Measurements from ENCODE around the gene KRTAP10-11.
"Not testable (repeated sequence)": the region's sequence is repeated elsewhere in the genome, so short reads cannot be mapped to it uniquely, and the experiment has no call there.

KRTAP10-11 gene

GRCh38 chr21:44646366-44647221 lies at the start of gene KRTAP10-11:
Gene KRTAP10-11, plus strand, starts transcription at chr21:44646414. Its CDS starts 45 bp downstream, at chr21:44646459.
- not testable (repeated sequence) for H4K20me1 ChIP-seq (ENCODE audit: insufficient read depth, low read length); H3K4me2 ChIP-seq (ENCODE audit: insufficient read depth, low read length); ATAC-seq (ENCODE audit: insufficient read depth, low read depth); H3K9ac ChIP-seq (ENCODE audit: low read depth, low read length); H2AFZ ChIP-seq (ENCODE audit: low read depth, low read length); H3K27me3 ChIP-seq (ENCODE audit: insufficient read depth, low read length, poor library complexity); H3K4me3 ChIP-seq (ENCODE audit: low read depth in 1 of 2, low read length in 2 of 2); H3K27ac ChIP-seq (ENCODE audit: low read length); H3K4me1 ChIP-seq (ENCODE audit: insufficient read depth, low read length); DNase-seq; H3K36me3 ChIP-seq (ENCODE audit: insufficient read depth, low read length); H3K79me2 ChIP-seq (ENCODE audit: insufficient read depth, low read length)
- H3K9me3 ChIP-seq (ENCODE audit: insufficient read depth, low read length, severe bottlenecking), result peaks cover 17% of the 10 kb centered on the region

DNA sequence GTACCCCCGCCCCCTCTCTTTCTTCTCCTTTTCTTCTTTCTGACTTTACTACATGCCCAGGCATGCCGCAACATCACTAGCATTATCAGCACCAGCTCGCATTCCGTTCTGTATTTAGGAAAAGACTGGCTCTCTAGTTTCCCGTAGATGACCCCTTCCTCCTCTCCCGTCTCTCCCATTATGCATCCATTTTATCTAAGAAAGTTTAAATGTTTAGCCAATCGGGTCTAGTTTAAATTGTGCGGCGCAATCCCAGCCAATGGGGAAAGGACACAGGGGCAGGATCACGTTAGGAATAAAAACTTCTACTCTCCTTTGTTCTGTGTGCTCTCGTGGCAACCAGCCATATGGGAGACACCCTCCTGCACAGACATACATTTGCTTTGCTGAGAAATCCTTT lies 48.2 kb upstream of the KRTAP10-11 start:
- Histone ChIP-seq H3K79me2 (ENCODE audit: insufficient read depth, low read length) (no peaks in the 10 kb centered on the region), H3K9ac (ENCODE audit: low read depth, low read length) (no peak overlapping the region), H3K9me3 (ENCODE audit: insufficient read depth, low read length, severe bottlenecking) (no peaks in the 10 kb centered on the region), H3K36me3 (ENCODE audit: insufficient read depth, low read length) (no peaks in the 10 kb centered on the region), H3K4me1 (ENCODE audit: insufficient read depth, low read length) (no peaks in the 10 kb centered on the region), H2AFZ (ENCODE audit: low read depth, low read length) (no peak overlapping the region), H3K4me2 (ENCODE audit: insufficient read depth, low read length) (no peak overlapping the region), H3K27ac (ENCODE audit: low read length) (no peak overlapping the region), H4K20me1 (ENCODE audit: insufficient read depth, low read length) (no peaks in the 10 kb centered on the region), H3K27me3 (ENCODE audit: insufficient read depth, low read length, poor library complexity) (no peaks in the 10 kb centered on the region), H3K4me3 (ENCODE audit: low read depth in 1 of 2, low read length in 2 of 2) (no peak overlapping the region)
- DNase-seq (no peak), ATAC-seq (ENCODE audit: insufficient read depth, low read depth) (no peak)
- TF ChIP-seq, protein P1, sequence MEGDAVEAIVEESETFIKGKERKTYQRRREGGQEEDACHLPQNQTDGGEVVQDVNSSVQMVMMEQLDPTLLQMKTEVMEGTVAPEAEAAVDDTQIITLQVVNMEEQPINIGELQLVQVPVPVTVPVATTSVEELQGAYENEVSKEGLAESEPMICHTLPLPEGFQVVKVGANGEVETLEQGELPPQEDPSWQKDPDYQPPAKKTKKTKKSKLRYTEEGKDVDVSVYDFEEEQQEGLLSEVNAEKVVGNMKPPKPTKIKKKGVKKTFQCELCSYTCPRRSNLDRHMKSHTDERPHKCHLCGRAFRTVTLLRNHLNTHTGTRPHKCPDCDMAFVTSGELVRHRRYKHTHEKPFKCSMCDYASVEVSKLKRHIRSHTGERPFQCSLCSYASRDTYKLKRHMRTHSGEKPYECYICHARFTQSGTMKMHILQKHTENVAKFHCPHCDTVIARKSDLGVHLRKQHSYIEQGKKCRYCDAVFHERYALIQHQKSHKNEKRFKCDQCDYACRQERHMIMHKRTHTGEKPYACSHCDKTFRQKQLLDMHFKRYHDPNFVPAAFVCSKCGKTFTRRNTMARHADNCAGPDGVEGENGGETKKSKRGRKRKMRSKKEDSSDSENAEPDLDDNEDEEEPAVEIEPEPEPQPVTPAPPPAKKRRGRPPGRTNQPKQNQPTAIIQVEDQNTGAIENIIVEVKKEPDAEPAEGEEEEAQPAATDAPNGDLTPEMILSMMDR (IDR thresholded peaks at IDR 0.05; ENCODE audit: borderline replicate concordance, extremely low read depth, low read length, poor library complexity, severe bottlenecking), result no peak
- TF ChIP-seq EZH2 (IDR thresholded peaks at IDR 0.05; ENCODE audit: borderline replicate concordance, low read depth, low read length, severe bottlenecking), result no peak

- no peaks in the 10 kb centered on the region for H3K36me3 ChIP-seq (ENCODE audit: insufficient read depth, low read length)
- no peaks in the 10 kb centered on the region for H3K4me1 ChIP-seq (ENCODE audit: insufficient read depth, low read length)
- ATAC-seq (ENCODE audit: insufficient read depth, low read depth), result no peak
- no peaks in the 10 kb centered on the region for H3K79me2 ChIP-seq (ENCODE audit: insufficient read depth, low read length)
- H3K4me2 ChIP-seq (ENCODE audit: insufficient read depth, low read length), result no peak overlapping the region
- H2AFZ ChIP-seq (ENCODE audit: low read depth, low read length), result no peak overlapping the region
- H3K9ac ChIP-seq (ENCODE audit: low read depth, low read length), result no peak overlapping the region
- H4K20me1 ChIP-seq (ENCODE audit: insufficient read depth, low read length), result no peaks in the 10 kb centered on the region
- no peaks in the 10 kb centered on the region for H3K9me3 ChIP-seq (ENCODE audit: insufficient read depth, low read length, severe bottlenecking)
- no peak overlapping the region for H3K4me3 ChIP-seq (ENCODE audit: low read depth in 1 of 2, low read length in 2 of 2)
- no peak for TF ChIP-seq EZH2 (IDR thresholded peaks at IDR 0.05; ENCODE audit: borderline replicate concordance, low read depth, low read length, severe bottlenecking)
- TF ChIP-seq, protein P1 (IDR thresholded peaks at IDR 0.05; ENCODE audit: borderline replicate concordance, extremely low read depth, low read length, poor library complexity, severe bottlenecking), result no peak
- DNase-seq, result no peak
- no peak overlapping the region for H3K27ac ChIP-seq (ENCODE audit: low read length)
- H3K27me3 ChIP-seq (ENCODE audit: insufficient read depth, low read length, poor library complexity), result no peaks in the 10 kb centered on the region
Measured at GRCh38 chr21:44599264-44600029, 46.8 kb upstream of the KRTAP10-11 start.

GRCh38 chr21:44600118-44600978 lies 45.9 kb upstream of the KRTAP10-11 start, which contains the start of gene KRTAP10-7:
Gene KRTAP10-7, plus strand, starts transcription at chr21:44600597. Its CDS starts 25 bp downstream, at chr21:44600622.
- H3K27me3 ChIP-seq (ENCODE audit: insufficient read depth, low read length, poor library complexity); H4K20me1 ChIP-seq (ENCODE audit: insufficient read depth, low read length); H3K4me1 ChIP-seq (ENCODE audit: insufficient read depth, low read length); H3K9me3 ChIP-seq (ENCODE audit: insufficient read depth, low read length, severe bottlenecking); H3K36me3 ChIP-seq (ENCODE audit: insufficient read depth, low read length); DNase-seq; ATAC-seq (ENCODE audit: insufficient read depth, low read depth); H3K4me3 ChIP-seq (ENCODE audit: low read depth in 1 of 2, low read length in 2 of 2); H3K79me2 ChIP-seq (ENCODE audit: insufficient read depth, low read length); H3K27ac ChIP-seq (ENCODE audit: low read length); H3K4me2 ChIP-seq (ENCODE audit: insufficient read depth, low read length); H3K9ac ChIP-seq (ENCODE audit: low read depth, low read length); H2AFZ ChIP-seq (ENCODE audit: low read depth, low read length): not testable (repeated sequence)

DNA sequence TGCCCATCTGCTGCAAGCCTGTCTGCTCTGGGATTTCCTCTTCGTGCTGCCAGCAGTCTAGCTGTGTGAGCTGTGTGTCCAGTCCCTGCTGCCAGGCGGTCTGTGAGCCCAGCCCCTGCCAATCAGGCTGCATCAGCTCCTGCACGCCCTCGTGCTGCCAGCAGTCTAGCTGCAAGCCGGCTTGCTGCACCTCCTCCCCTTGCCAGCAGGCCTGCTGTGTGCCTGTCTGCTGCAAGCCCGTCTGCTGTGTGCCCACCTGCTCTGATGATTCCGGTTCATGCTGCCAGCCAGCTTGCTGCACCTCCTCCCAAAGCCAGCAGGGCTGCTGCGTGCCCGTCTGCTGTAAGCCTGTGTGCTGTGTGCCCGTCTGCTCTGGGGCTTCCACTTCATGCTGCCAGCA lies 45.1 kb upstream of the KRTAP10-11 start:
- not testable (repeated sequence) for DNase-seq; H2AFZ ChIP-seq (ENCODE audit: low read depth, low read length); H4K20me1 ChIP-seq (ENCODE audit: insufficient read depth, low read length); H3K4me3 ChIP-seq (ENCODE audit: low read depth in 1 of 2, low read length in 2 of 2); H3K4me2 ChIP-seq (ENCODE audit: insufficient read depth, low read length); H3K79me2 ChIP-seq (ENCODE audit: insufficient read depth, low read length); ATAC-seq (ENCODE audit: insufficient read depth, low read depth); H3K4me1 ChIP-seq (ENCODE audit: insufficient read depth, low read length); H3K9ac ChIP-seq (ENCODE audit: low read depth, low read length); H3K9me3 ChIP-seq (ENCODE audit: insufficient read depth, low read length, severe bottlenecking); H3K36me3 ChIP-seq (ENCODE audit: insufficient read depth, low read length); H3K27ac ChIP-seq (ENCODE audit: low read length); H3K27me3 ChIP-seq (ENCODE audit: insufficient read depth, low read length, poor library complexity)

Data from DND-41 (cell line).